NCI-H1092 (cell line): ENCODE data around the gene MYO15A.

ENCODE experiments used
- DNase-seq: peaks from one replicate; lab custom pipeline; 2025; lab: John Stamatoyannopoulos, UW

The MYO15A gene, protein sequence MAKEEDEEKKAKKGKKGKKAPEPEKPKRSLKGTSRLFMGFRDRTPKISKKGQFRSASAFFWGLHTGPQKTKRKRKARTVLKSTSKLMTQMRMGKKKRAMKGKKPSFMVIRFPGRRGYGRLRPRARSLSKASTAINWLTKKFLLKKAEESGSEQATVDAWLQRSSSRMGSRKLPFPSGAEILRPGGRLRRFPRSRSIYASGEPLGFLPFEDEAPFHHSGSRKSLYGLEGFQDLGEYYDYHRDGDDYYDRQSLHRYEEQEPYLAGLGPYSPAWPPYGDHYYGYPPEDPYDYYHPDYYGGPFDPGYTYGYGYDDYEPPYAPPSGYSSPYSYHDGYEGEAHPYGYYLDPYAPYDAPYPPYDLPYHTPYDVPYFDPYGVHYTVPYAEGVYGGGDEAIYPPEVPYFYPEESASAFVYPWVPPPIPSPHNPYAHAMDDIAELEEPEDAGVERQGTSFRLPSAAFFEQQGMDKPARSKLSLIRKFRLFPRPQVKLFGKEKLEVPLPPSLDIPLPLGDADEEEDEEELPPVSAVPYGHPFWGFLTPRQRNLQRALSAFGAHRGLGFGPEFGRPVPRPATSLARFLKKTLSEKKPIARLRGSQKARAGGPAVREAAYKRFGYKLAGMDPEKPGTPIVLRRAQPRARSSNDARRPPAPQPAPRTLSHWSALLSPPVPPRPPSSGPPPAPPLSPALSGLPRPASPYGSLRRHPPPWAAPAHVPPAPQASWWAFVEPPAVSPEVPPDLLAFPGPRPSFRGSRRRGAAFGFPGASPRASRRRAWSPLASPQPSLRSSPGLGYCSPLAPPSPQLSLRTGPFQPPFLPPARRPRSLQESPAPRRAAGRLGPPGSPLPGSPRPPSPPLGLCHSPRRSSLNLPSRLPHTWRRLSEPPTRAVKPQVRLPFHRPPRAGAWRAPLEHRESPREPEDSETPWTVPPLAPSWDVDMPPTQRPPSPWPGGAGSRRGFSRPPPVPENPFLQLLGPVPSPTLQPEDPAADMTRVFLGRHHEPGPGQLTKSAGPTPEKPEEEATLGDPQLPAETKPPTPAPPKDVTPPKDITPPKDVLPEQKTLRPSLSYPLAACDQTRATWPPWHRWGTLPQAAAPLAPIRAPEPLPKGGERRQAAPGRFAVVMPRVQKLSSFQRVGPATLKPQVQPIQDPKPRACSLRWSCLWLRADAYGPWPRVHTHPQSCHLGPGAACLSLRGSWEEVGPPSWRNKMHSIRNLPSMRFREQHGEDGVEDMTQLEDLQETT (N-terminal part only)

GRCh38 chr17:18108401-18109312, at the start of gene MYO15A:
Gene MYO15A (plus strand): TSS chr17:18108756. CDS start chr17:18118801, 10,045 bp downstream.
- no peak for DNase-seq

DNA sequence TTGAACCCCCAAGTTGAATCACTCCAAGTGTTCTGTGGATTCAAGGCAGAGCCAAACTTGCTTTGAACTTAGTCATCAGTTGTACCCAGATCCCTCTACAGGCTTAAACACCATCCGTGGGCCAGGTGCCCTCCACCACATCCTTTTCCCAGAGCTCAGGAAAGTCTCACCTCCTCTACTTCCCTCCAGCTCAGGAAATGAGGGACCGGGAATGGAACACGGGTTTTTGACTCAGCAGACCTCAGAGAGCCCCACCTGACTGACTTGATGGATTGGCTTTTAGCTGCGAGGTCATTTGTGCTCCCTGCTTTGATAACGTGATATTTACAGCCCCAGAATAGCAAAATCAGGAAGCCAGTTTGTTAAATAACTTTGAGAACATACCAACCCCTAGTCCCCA, 49.3 kb upstream of the MYO15A start:
- no peak for DNase-seq

DNA sequence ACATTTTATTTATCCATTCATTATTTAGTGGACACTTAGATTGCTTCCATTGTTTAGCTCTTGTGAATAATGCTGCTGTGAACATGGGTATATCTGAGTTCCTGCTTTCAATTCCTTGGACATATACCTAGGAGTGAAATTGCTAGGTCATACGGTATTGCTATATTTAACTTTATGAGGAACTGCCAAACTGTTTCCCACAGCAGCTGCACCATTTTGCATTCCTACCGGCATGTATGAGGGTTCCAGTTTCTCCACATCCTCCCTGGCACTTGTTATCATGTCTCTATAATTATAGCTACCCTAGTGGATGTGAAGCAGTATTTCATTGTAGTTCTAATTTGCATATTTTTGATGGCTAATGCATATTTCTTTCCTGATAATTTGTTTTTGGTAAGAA, 44.5 kb upstream of the MYO15A start:
- DNase-seq: no peak

DNA sequence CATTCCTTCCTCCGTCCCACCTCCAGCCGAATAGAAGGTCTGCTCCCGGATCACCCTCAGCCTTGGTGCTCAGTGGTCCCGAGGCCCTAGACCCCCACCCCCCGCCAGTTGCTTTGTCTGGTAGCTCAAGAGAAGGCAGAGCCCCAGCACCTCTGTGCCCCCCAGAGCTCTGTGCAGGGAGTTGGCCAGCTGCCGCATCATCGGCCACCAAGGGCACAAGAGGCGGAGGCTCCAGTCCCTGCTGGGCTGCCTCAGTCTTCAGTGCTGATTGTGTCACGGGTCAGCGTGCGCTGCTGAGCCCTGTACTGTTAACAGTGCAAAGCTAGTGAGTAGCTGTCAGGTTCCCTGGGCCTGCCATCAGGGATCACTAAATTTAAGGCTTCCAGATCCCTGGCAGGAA, 43.0 kb upstream of the MYO15A start:
- DNase-seq: no peak

DNA sequence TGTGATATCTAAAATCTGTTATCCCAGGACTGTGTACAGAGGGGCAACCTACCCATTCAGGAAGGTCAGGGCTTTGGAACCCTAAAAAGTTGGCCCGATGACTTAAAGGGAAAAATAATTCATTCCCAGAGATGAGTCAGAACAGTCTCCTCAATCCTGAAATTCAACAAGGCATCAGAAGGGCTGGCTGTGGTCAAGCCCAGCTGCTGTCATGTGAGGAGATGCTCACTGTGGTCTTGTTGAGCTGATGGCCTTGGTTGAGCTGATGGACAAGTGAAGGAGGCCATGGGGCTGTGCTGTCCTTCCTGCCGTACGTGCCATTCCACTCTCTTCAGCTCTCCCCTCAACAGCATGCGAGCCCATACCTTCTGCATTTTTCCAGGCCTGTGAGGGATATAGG, 41.7 kb upstream of the MYO15A start:
- no peak for DNase-seq

GRCh38 chr17:18069101-18069500, 39.5 kb upstream of the MYO15A start:
- DNase-seq: no peak

DNA sequence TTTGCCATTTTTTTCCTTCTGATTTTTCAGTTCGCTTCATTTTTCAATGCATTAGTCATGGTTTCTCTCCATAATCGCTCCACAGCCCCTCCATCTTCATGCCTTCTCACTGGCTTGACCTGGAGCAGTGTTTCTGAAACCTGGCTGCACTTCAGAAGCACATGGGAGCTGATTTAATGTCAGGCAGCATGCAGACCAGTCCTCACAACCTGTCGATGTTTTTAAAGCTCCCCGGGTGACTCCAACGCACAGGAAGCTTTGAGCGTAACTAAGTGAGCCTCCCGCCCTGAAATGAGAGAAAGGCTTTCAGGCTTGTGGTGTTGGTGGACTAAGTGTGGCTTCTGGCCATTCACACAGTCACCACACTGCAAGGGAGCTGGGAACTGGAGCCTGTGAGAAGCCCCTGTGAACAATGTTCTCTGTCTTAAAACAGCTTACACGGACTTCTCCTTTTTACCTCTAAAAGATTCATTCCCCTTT, 37.7 kb upstream of the MYO15A start:
- no peak for DNase-seq

DNA sequence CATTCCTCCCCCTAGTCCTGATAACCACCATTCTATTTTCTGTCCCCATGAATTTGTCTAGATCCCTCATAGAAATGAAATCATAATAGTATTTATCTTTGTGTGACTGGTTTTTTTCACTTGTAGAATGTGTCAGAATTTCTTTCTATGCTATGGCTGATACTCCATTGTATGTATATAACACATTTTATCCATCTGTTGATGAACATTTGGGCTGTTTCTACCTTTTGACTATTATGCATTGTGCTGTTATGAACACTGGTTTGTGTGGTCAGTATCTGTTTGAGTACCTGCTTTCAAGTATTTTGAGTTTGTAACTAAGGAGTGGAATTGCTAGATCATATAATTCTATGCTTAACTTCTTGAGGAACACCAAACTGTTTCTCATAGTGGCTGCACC, 36.8 kb upstream of the MYO15A start:
- DNase-seq: no peak

DNA sequence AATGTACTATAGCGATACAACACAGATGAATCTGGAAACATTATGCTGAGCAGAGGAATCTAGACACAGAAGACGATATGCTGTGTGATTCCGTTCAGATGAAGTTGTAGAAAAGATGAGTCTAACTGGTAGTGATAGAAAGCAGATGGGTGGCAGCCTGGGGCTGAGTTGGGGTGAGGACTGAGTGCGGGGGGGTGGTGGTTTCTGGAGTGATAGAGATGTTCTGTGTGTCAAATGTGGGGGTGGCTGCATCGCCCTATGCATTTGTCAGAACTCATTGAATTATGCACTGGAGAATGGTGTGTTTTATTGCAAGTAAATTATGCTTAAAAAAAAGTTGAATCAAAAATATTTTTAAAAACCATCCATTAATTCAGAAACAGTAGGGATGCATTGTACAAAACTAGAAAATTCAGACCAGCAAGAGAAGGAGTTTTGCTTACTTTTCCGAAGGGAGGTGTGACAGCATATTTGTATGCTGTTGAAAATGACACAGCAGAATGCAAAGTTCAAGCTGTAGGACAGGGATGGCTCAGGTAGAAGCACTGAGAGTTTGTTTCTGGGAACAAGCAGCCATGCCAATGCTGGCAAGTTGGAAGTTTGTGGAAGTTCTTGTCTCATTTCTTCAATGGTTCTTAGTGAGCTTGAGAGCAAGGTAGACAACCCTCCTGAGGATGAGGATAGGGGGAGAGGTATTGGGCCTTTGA, 33.8 kb upstream of the MYO15A start:
- no peak for DNase-seq

DNA sequence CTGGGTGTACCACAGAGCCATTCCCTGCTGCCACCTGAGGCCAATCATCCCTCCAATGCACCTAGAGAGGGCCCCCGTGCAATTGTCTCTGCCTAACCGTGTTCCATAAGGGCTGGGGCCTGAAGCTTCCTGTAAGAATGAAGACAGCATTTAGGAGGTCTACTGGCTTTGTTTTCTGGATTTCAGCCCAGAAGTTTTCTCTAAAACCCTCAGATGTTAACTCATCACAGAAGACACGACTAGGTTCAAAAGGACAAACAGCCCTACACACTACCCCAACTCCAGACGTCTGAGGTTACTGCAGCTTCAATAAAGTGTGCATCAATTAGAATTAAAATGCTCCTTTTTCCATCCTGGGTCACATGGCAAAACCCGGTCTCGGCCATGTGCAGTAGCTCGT, 31.6 kb upstream of the MYO15A start:
- no peak for DNase-seq

GRCh38 chr17:18079543-18079942, 29.0 kb upstream of the MYO15A start:
- no peak for DNase-seq

DNA sequence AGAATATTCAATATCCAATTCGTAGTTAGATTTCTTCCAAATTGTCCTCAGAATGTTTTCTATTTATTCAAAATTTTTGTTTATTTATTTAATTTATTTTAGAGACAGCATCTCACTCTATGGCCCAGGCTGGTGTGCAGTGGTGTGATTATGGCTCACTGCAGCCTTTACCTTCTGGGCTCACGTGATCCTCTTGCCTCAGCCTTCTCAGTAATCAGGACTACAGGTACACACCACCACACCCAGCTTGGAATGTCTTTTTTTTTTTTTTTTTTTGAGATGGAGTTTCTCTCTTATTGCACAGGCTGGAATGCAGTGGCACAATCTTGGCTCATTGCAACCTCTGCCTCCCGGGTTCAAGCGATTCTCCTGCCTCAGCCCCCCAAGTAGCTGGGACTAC, 24.3 kb upstream of the MYO15A start:
- no peak for DNase-seq

- DNase-seq: peak; percentile 77
Observed at GRCh38 chr17:18087610-18088491, 20.7 kb upstream of the MYO15A start, which contains the start of gene DRG2. Gene DRG2 (plus strand): TSS chr17:18087948. CDS start chr17:18088024, 76 bp downstream.

GRCh38 chr17:18089613-18090012, 18.9 kb upstream of the MYO15A start:
- no peak for DNase-seq

- DNase-seq: no peak
Observed at GRCh38 chr17:18093616-18094408, 14.7 kb upstream of the MYO15A start.

DNA sequence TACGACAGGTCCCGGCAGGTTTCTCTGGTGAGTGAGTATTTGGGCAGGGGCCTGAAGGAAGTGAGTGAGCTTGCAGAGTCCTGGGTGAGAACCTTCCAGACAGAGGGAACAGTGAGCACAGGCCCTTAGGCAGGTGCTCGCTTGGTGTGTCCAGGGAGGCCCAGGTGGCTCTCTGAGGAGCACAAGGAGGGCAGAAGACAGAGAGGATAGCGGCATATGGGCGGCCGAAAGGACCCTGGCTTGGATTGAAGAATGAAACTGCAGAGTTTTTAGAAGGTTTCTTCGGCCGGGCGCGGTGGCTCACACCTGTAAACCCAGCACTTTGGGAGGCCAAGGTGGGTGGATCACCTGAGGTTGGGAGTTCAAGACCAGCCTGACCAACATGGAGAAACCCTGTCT, 14.1 kb upstream of the MYO15A start:
- DNase-seq: no peak

GRCh38 chr17:18099516-18099915, 9.0 kb upstream of the MYO15A start:
- no peak for DNase-seq

DNA sequence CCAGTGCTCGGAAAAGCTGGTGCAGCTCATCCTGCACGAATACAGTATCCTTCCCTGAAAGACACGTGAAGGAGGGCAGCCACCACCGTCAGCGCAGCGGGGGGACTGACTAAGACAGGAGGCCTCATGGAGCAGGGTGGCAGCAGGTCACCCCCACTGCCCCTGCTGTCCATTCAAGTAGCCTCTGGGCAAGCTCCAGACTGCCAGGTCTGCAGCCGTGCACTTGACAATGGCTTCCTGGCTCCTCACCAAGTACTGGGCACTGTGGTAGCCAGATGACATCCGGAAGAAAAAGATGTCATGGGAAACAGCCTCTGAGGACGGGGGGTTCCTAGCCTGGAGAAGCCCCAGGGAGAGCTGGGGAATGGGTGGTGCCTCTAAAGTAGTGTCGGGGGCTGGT, 7.9 kb upstream of the MYO15A start:
- no peak for DNase-seq

DNA sequence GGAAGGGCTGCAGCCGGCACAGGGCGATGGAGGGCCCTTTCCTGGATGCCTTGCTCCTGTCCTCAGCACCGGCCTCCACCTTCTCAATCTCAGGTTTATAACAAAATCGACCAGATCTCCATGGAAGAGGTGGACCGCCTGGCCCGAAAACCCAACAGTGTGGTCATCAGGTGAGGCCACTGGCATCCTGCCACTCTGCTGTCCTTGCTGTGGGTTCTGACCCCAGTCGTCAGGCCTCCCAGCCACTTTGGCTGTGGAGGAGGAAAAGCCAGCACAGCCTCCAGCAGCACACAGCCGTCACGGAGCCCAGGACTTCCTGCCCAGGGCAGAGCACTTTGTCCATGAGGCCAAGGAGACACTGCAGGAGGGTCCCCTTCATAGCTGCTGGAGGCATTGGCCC, 6.7 kb upstream of the MYO15A start:
- DNase-seq: no peak
